ENCODE measurements around the gene SPATA18. TPM values are rescaled to one million over a fixed set of nuclear protein-coding genes. Genes with fewer than 3 reads are reported as not detected.

The SPATA18 gene
- total RNA-seq, 1 donor from 2014 or later = 1.6 TPM

- intact Hi-C loops (cut with micrococcal nuclease) = no loop called here
- Histone ChIP-seq H3K36me3 (peaks cover 37% of the 10 kb centered on the region), H3K4me1 (no peaks in the 10 kb centered on the region), H3K9me3 (replicated peaks) (no peaks in the 10 kb centered on the region), H3K27ac (replicated peaks) (no peak overlapping the region), H3K27me3 (ENCODE audit: low read depth) (no peaks in the 10 kb centered on the region), H3K4me3 (no peak overlapping the region)
- no peak for DNase-seq
- no peak for TF ChIP-seq CTCF (IDR thresholded peaks at IDR 0.05; ENCODE audit: borderline replicate concordance)
Observed at GRCh38 chr4:52010986-52011385, 40.1 kb upstream of the SPATA18 start.

- TF ChIP-seq CTCF (IDR thresholded peaks at IDR 0.05; ENCODE audit: borderline replicate concordance) = no peak
- Histone ChIP-seq H3K4me3 (no peak overlapping the region), H3K9me3 (replicated peaks) (no peaks in the 10 kb centered on the region), H3K36me3 (peaks cover 44% of the 10 kb centered on the region), H3K4me1 (no peaks in the 10 kb centered on the region), H3K27ac (replicated peaks) (no peak overlapping the region), H3K27me3 (ENCODE audit: low read depth) (no peaks in the 10 kb centered on the region)
- no peak for DNase-seq
- intact Hi-C loops (cut with micrococcal nuclease) = no loop called here
Observed at GRCh38 chr4:52012651-52013050, 38.5 kb upstream of the SPATA18 start.

GRCh38 chr4:52014903-52015302 lies 36.2 kb upstream of the SPATA18 start:
- Histone ChIP-seq H3K9me3 (replicated peaks) (no peaks in the 10 kb centered on the region), H3K4me3 (no peak overlapping the region), H3K27me3 (ENCODE audit: low read depth) (no peaks in the 10 kb centered on the region), H3K27ac (replicated peaks) (no peak overlapping the region), H3K36me3 (peaks cover 45% of the 10 kb centered on the region), H3K4me1 (no peaks in the 10 kb centered on the region)
- DNase-seq = no peak
- no peak for TF ChIP-seq CTCF (IDR thresholded peaks at IDR 0.05; ENCODE audit: borderline replicate concordance)
- intact Hi-C loops (cut with micrococcal nuclease) = no loop called here

- intact Hi-C loops (cut with micrococcal nuclease) = no loop called here
Observed at GRCh38 chr4:52015366-52015765, 35.7 kb upstream of the SPATA18 start.

GRCh38 chr4:52016981-52017380 lies 34.1 kb upstream of the SPATA18 start:
- TF ChIP-seq CTCF (IDR thresholded peaks at IDR 0.05; ENCODE audit: borderline replicate concordance) = no peak
- H3K4me1 ChIP-seq = no peaks in the 10 kb centered on the region
- H3K36me3 ChIP-seq = peaks cover 43% of the 10 kb centered on the region
- no peak overlapping the region for H3K4me3 ChIP-seq
- H3K27me3 ChIP-seq (ENCODE audit: low read depth) = no peaks in the 10 kb centered on the region
- no peak for DNase-seq
- H3K27ac ChIP-seq (replicated peaks) = no peak overlapping the region
- H3K9me3 ChIP-seq (replicated peaks) = no peaks in the 10 kb centered on the region
- intact Hi-C loops (cut with micrococcal nuclease) = no loop called here

More at GRCh38 chr4:52015366-52015765, 35.7 kb upstream of the SPATA18 start:
- peaks cover 47% of the 10 kb centered on the region for H3K36me3 ChIP-seq
- H3K9me3 ChIP-seq (replicated peaks) = no peaks in the 10 kb centered on the region
- no peak for TF ChIP-seq CTCF (IDR thresholded peaks at IDR 0.05; ENCODE audit: borderline replicate concordance)
- DNase-seq = no peak
- no peak overlapping the region for H3K4me3 ChIP-seq
- H3K27ac ChIP-seq (replicated peaks) = no peak overlapping the region
- no peaks in the 10 kb centered on the region for H3K27me3 ChIP-seq (ENCODE audit: low read depth)
- no peaks in the 10 kb centered on the region for H3K4me1 ChIP-seq

GRCh38 chr4:52017814-52018213 lies 33.3 kb upstream of the SPATA18 start:
- H3K27ac ChIP-seq (replicated peaks) = no peak overlapping the region
- peaks cover 45% of the 10 kb centered on the region for H3K36me3 ChIP-seq
- no peak overlapping the region for H3K4me3 ChIP-seq
- no peaks in the 10 kb centered on the region for H3K27me3 ChIP-seq (ENCODE audit: low read depth)
- H3K4me1 ChIP-seq = no peaks in the 10 kb centered on the region
- intact Hi-C loops (cut with micrococcal nuclease) = no loop called here
- no peak for TF ChIP-seq CTCF (IDR thresholded peaks at IDR 0.05; ENCODE audit: borderline replicate concordance)
- DNase-seq = no peak
- no peaks in the 10 kb centered on the region for H3K9me3 ChIP-seq (replicated peaks)
